NCI-H345 (cell line): ENCODE data around the gene DDX49.

Source experiments
- DNase-seq: peaks from one replicate; lab custom pipeline; 2025; lab: John Stamatoyannopoulos, UW

The DDX49 gene

DNA sequence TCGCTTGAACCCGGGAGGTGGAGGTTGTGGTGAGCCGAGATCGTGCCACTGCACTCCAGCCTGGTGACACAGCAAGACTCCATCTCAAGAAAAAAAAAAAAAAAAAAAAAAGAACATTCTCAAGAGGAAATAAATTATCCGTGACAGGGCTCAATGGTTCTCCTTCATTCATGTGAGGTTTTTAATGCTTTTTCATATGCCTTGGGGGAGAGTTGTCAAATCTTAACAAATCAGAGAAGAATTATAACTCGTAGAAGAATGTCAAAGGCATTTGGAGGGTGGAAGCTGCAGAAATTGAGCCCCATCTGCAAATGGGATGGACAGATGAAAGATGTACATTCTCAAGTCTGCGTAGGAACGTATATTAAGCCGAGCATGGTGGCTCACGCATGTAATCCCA lies 56.4 kb downstream of the DDX49 start:
- DNase-seq = no peak
